ENCODE data around the gene KCTD1.

DNA sequence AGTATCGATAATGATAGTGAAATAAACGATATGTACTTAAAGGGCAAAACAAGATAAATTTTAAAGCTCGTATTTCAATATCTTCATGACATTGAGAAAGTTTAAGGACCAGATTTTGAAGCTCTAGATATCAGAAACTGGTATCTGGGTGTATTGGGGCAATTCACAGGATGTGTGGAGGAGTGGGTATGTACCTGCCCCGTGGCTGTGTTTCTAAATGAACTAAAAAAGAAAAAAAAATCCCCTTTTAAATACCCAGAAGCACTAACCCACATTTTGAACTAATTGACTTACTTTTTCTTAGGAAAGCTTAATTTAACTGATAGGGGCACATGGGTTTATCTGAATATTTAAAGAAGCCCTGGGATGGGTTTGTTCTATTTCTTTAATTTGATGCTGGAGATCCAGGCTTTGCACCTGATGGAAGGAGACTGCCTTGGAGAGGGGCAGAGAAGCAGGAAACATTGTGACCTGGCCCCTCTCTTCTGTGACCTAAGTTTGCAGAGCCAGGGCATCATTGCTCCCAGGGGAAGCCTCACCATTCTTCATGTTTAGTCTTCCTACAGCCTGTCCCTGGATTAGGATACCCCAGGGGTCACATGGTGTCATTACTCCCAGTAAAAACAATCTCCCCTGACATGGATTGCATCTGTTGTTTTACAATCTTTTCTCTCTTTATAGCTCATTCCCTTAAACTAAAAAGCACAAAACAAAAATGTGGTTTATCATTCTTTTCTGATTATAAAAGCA lies 7.6 kb upstream of the KCTD1 start:
- TF ChIP-seq, protein P1, sequence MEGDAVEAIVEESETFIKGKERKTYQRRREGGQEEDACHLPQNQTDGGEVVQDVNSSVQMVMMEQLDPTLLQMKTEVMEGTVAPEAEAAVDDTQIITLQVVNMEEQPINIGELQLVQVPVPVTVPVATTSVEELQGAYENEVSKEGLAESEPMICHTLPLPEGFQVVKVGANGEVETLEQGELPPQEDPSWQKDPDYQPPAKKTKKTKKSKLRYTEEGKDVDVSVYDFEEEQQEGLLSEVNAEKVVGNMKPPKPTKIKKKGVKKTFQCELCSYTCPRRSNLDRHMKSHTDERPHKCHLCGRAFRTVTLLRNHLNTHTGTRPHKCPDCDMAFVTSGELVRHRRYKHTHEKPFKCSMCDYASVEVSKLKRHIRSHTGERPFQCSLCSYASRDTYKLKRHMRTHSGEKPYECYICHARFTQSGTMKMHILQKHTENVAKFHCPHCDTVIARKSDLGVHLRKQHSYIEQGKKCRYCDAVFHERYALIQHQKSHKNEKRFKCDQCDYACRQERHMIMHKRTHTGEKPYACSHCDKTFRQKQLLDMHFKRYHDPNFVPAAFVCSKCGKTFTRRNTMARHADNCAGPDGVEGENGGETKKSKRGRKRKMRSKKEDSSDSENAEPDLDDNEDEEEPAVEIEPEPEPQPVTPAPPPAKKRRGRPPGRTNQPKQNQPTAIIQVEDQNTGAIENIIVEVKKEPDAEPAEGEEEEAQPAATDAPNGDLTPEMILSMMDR (IDR thresholded peaks at IDR 0.05; ENCODE audit: low read depth, low read length, missing input control) = no peak
- TF ChIP-seq REST (IDR thresholded peaks at IDR 0.05) = no peak
- no peak for TF ChIP-seq RXRA (IDR thresholded peaks at IDR 0.05)
- TF ChIP-seq HNF4A (conservative IDR thresholded peaks at IDR 0.05) = no peak
- TF ChIP-seq, protein P2, sequence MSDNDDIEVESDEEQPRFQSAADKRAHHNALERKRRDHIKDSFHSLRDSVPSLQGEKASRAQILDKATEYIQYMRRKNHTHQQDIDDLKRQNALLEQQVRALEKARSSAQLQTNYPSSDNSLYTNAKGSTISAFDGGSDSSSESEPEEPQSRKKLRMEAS (IDR thresholded peaks at IDR 0.05) = no peak
- no peak for TF ChIP-seq ATF3 (IDR thresholded peaks at IDR 0.05)
- no peak for TF ChIP-seq FOXA1 (IDR thresholded peaks at IDR 0.05)
